C4-2B (cell line): ENCODE results near the gene DENND1A.

Source experiments
- CTCF ChIP-seq: fragments of 450-650 bp; conservative IDR thresholded peaks from 2 replicates; pipeline ENCODE4 v1.5.1; 2017; ENCODE audit warnings: mild to moderate bottlenecking
- ZFX ChIP-seq: fragments of 450-650 bp; IDR thresholded peaks from 2 replicates; pipeline ENCODE4 v1.6.1; 2017

- TF ChIP-seq CTCF: no peak
- no peak for TF ChIP-seq ZFX
Observed at GRCh38 chr9:123383512-123384170, 546.3 kb downstream of the DENND1A start.
